Ishikawa (cell line): ENCODE data around the gene PRKN.

Source experiments
- NFIC ChIP-seq: IDR thresholded peaks from 2 replicates; pipeline ENCODE4 v1.6.1; 2012
- TAF1 ChIP-seq: IDR thresholded peaks from 2 replicates; pipeline ENCODE4 v1.6.1; 2012; ENCODE audit warnings: low read depth, mild to moderate bottlenecking
- YY1 ChIP-seq: IDR thresholded peaks from 2 replicates; pipeline ENCODE4 v1.6.1; 2012; ENCODE audit warnings: low read depth
- TF ChIP-seq, protein P1 (sequence below): IDR thresholded peaks from 2 replicates; pipeline ENCODE4 v1.6.1; 2012
- TF ChIP-seq, protein P2 (sequence below): IDR thresholded peaks from 2 replicates; pipeline ENCODE4 v1.6.1; 2012; ENCODE audit warnings: low read depth, mild to moderate bottlenecking

DNA sequence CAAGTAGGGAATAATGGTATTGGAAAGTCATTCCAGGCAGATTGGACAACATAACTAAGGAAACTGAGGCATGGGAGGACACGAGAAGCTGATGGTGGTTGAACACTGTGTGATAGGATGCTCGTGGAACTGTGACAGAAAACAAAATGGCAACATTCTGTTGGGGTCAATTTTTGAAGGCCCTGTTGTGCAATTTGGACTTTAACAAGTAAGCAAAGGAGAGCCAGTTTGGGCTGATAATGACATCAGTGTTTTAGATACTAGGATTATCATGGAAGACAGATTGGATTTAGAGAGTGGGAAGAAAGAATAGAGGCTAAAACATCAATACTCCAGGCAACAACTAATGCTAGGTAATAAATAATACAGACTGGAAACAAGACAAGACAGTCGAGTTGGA lies 53.1 kb downstream of the PRKN start:
- TF ChIP-seq YY1 = no peak
- TF ChIP-seq, protein P1, sequence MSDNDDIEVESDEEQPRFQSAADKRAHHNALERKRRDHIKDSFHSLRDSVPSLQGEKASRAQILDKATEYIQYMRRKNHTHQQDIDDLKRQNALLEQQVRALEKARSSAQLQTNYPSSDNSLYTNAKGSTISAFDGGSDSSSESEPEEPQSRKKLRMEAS = no peak
- TF ChIP-seq NFIC = no peak
- TF ChIP-seq TAF1 = no peak
- TF ChIP-seq, protein P2, sequence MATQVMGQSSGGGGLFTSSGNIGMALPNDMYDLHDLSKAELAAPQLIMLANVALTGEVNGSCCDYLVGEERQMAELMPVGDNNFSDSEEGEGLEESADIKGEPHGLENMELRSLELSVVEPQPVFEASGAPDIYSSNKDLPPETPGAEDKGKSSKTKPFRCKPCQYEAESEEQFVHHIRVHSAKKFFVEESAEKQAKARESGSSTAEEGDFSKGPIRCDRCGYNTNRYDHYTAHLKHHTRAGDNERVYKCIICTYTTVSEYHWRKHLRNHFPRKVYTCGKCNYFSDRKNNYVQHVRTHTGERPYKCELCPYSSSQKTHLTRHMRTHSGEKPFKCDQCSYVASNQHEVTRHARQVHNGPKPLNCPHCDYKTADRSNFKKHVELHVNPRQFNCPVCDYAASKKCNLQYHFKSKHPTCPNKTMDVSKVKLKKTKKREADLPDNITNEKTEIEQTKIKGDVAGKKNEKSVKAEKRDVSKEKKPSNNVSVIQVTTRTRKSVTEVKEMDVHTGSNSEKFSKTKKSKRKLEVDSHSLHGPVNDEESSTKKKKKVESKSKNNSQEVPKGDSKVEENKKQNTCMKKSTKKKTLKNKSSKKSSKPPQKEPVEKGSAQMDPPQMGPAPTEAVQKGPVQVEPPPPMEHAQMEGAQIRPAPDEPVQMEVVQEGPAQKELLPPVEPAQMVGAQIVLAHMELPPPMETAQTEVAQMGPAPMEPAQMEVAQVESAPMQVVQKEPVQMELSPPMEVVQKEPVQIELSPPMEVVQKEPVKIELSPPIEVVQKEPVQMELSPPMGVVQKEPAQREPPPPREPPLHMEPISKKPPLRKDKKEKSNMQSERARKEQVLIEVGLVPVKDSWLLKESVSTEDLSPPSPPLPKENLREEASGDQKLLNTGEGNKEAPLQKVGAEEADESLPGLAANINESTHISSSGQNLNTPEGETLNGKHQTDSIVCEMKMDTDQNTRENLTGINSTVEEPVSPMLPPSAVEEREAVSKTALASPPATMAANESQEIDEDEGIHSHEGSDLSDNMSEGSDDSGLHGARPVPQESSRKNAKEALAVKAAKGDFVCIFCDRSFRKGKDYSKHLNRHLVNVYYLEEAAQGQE = no peak
